NCI-H1694 (cell line): ENCODE results near the gene MESD.

Experiments
- DNase-seq: peaks from one replicate; lab custom pipeline; 2025; lab: John Stamatoyannopoulos, UW

MESD gene

DNA sequence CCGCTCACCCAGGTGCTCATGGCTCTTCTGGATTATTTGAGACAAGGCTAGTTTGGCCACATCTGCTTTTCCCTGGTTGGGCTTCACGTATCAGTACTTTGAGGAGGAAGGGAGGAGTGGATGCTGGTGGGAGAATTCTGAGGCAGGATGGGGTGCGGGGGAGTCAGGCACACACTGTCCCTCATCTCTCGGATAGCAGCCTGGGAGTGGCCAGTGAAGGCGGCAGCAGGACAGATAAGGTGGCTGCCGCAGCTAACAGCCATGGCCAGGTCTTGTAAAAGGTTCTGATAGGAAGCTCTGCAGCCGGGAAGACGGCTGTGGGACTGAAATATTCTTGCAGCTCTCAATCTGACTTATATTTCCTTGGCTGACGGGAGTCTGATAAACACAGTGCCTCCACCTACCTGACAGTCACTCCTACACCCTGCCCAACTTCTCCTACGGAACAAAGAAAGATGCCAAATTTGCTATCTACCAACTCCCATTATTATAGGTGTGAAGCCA, 87.3 kb downstream of the MESD start:
- no peak for DNase-seq

- no peak for DNase-seq
Observed at GRCh38 chr15:80898040-80898439, 91.6 kb downstream of the MESD start.
